Endothelial cell of umbilical vein (primary cell): ENCODE results near the gene HSF2BP. TPM values are rescaled to one million over a fixed set of nuclear protein-coding genes. Genes with fewer than 3 reads are reported as not detected.
"Not testable (repeated sequence)": the region's sequence is repeated elsewhere in the genome, so short reads cannot be mapped to it uniquely, and the experiment has no call there.

ENCODE experiments used
- BruUV-seq: library from RNA; stranded (reverse); fragments of 400-500 nt; replicated peaks from 2 replicates; lab custom pipeline; 2021; lab: Mats Ljungman, UMichigan
- CTCF ChIA-PET: fragments of 300-600, 350-600 bp; sonication (Branson Sonifier 250); formaldehyde crosslinking; loops from one replicate; lab custom pipeline; 2021; ENCODE audit warnings: antibody characterized with exemption, inconsistent platforms; lab: Charles Lee
- POLR2A ChIA-PET: fragments of 300-600, 350-600 bp; sonication (Branson Sonifier 250); formaldehyde crosslinking; loops from one replicate; lab custom pipeline; 2021; ENCODE audit warnings: antibody characterized with exemption, inconsistent platforms; lab: Charles Lee
- DNase-seq: peaks from one replicate; pipeline ENCODE4 v3.0.0-alpha.2; 2011; ENCODE audit warnings: low read depth, low spot score
- FAIRE-seq: peaks from 2 replicates; lab custom pipeline; 2011; peaks lifted over from hg19 to GRCh38; lab: Jason Lieb, UNC
- H2AFZ ChIP-seq: 2 replicates; pipeline ENCODE4 v1.6.0; 2012; ENCODE audit warnings: low read depth, low read length, control low read depth, inconsistent platforms
- H3K27ac ChIP-seq: 2 replicates; pipeline ENCODE4 v1.5.1; 2011; ENCODE audit warnings: low read depth, mild to moderate bottlenecking, control low read depth, low read length, moderate library complexity; ENCODE audit not compliant: insufficient read depth
- H3K27me3 ChIP-seq, 2 experiments: 2 replicates each; pipeline versions ENCODE4 v1.6.0 to v1.6.1; 2011; ENCODE audit warnings: low read length in 2 of 2, mixed read lengths in 1 of 2; ENCODE audit not compliant: control insufficient read depth in 2 of 2, insufficient read depth in 2 of 2
- H3K36me3 ChIP-seq, 2 experiments: 2 replicates in 1 of 2; 3 replicates in 1 of 2; pipeline ENCODE4 v1.5.1; 2011; ENCODE audit warnings: low read length in 2 of 2, mild to moderate bottlenecking in 1 of 2, moderate library complexity in 1 of 2; ENCODE audit not compliant: control insufficient read depth in 2 of 2, insufficient read depth in 2 of 2; ENCODE audit errors: extremely low read depth in 1 of 2
- H3K4me1 ChIP-seq: 3 replicates; pipeline ENCODE4 v1.5.1; 2011; ENCODE audit warnings: mild to moderate bottlenecking, low read length; ENCODE audit not compliant: control insufficient read depth, insufficient read depth; ENCODE audit errors: extremely low read depth
- H3K4me2 ChIP-seq: 2 replicates; pipeline ENCODE4 v1.6.1; 2011; ENCODE audit warnings: low read length, control low read depth, mixed read lengths; ENCODE audit not compliant: insufficient read depth
- H3K4me3 ChIP-seq, 3 experiments: fragments of 200-600 bp in 1 of 3; sonication (generic), shearing (Covaris generic) in 1 of 3; replicated peaks in 1 of 3; 2 replicates each; pipeline ENCODE4 v1.5.1; 2011 to 2016; ENCODE audit warnings: control low read depth in 3 of 3, low read length in 3 of 3, mild to moderate bottlenecking in 2 of 3, inconsistent platforms in 1 of 3, low read depth in 1 of 3, moderate library complexity in 1 of 3; ENCODE audit not compliant: insufficient read depth in 1 of 3
- H3K79me2 ChIP-seq: 2 replicates; pipeline ENCODE4 v1.6.0; 2012; ENCODE audit warnings: low read length, inconsistent platforms; ENCODE audit not compliant: control insufficient read depth, insufficient read depth
- H3K9ac ChIP-seq: replicated peaks from 2 replicates; pipeline ENCODE3; 2011; ENCODE audit warnings: low read length, control low read depth; ENCODE audit not compliant: insufficient read depth; ENCODE audit errors: extremely low read depth
- H3K9me1 ChIP-seq: replicated peaks from 3 replicates; pipeline ENCODE4 v1.6.0; 2011; ENCODE audit warnings: mild to moderate bottlenecking, low read length; ENCODE audit not compliant: control insufficient read depth, insufficient read depth; ENCODE audit errors: extremely low read depth
- H3K9me3 ChIP-seq: replicated peaks from 2 replicates; pipeline ENCODE4 v1.5.1; 2012; ENCODE audit warnings: low read length, inconsistent platforms; ENCODE audit not compliant: control insufficient read depth, insufficient read depth
- H4K20me1 ChIP-seq: replicated peaks from 2 replicates; pipeline ENCODE3; 2011; ENCODE audit warnings: mild to moderate bottlenecking, low read length; ENCODE audit not compliant: control insufficient read depth, insufficient read depth; ENCODE audit errors: extremely low read depth
- dilution Hi-C: fragments of 300-500 bp; cut with MboI; formaldehyde crosslinking; loops from one replicate; pipeline ENCODE4 v1.15.0; 2019; ENCODE audit warnings: low sequenced_read_pairs; ENCODE audit not compliant: extremely low pct_ligation_motif_present
- intact Hi-C: fragments of 100-400 bp; cut with micrococcal nuclease; formaldehyde crosslinking; loops from one replicate; pipeline ENCODE4 v1.10.0; 2022
- polyA plus RNA-seq, 4 experiments: library from polyadenylated mRNA; depleted of rRNA in 3 of 4; stranded (reverse) in 3 of 4; unstranded in 1 of 4; fragments of >200 nt; gene quantifications; 2 replicates each; pipeline versions ENCODE4 v1.2.1 to v1.2.3, GENCODE V29; 2011 to 2012; ENCODE audit warnings: missing spikeins in 1 of 4
- total RNA-seq: library from RNA; stranded (reverse); gene quantifications from 2 replicates; pipeline ENCODE4 v1.2.3, GENCODE V29; 2021

The HSF2BP gene
- total and polyA plus RNA-seq, 2 donors (not counting 3 experiments of a cell fraction or from before 2014, with no cell fraction given), result 0.41 to 0.55 TPM

- DNase-seq, intact Hi-C loops, H4K20me1 ChIP-seq, CTCF ChIA-PET, BruUV-seq, H3K4me1 ChIP-seq, H3K9me1 ChIP-seq, H3K4me3 ChIP-seq, H3K27me3 ChIP-seq, H3K4me2 ChIP-seq, FAIRE-seq, dilution Hi-C loops, H3K9me3 ChIP-seq, H3K27ac ChIP-seq, H3K36me3 ChIP-seq, H2AFZ ChIP-seq, H3K79me2 ChIP-seq, POLR2A ChIA-PET, H3K9ac ChIP-seq: not testable (repeated sequence)
Measured at GRCh38 chr21:43513023-43513422, 146.3 kb downstream of the HSF2BP start.

GRCh38 chr21:43511209-43511608 is 148.1 kb downstream of the HSF2BP start:
- DNase-seq, H3K4me2 ChIP-seq, H3K9me1 ChIP-seq, H3K4me3 ChIP-seq, H3K27me3 ChIP-seq, dilution Hi-C loops, BruUV-seq, intact Hi-C loops, H3K27ac ChIP-seq, H3K36me3 ChIP-seq, H3K9ac ChIP-seq, POLR2A ChIA-PET, H2AFZ ChIP-seq, CTCF ChIA-PET, H3K79me2 ChIP-seq, H3K4me1 ChIP-seq, FAIRE-seq, H3K9me3 ChIP-seq, H4K20me1 ChIP-seq: not testable (repeated sequence)

GRCh38 chr21:43510669-43511068 is 148.6 kb downstream of the HSF2BP start:
- CTCF ChIA-PET, H3K9me1 ChIP-seq, H2AFZ ChIP-seq, dilution Hi-C loops, POLR2A ChIA-PET, DNase-seq, H3K4me1 ChIP-seq, H3K9ac ChIP-seq, H3K27me3 ChIP-seq, H3K27ac ChIP-seq, intact Hi-C loops, H3K4me2 ChIP-seq, H3K36me3 ChIP-seq, H3K4me3 ChIP-seq, H3K9me3 ChIP-seq, H4K20me1 ChIP-seq, H3K79me2 ChIP-seq, BruUV-seq: not testable (repeated sequence)
- peak; percentile 64 for FAIRE-seq

GRCh38 chr21:43503892-43504291 is 155.4 kb downstream of the HSF2BP start:
- H3K27ac ChIP-seq, H3K4me1 ChIP-seq, H3K4me3 ChIP-seq, FAIRE-seq, BruUV-seq, intact Hi-C loops, H3K4me2 ChIP-seq, H3K79me2 ChIP-seq, H3K9me1 ChIP-seq, CTCF ChIA-PET, H4K20me1 ChIP-seq, H2AFZ ChIP-seq, H3K9me3 ChIP-seq, POLR2A ChIA-PET, H3K36me3 ChIP-seq, dilution Hi-C loops, DNase-seq, H3K9ac ChIP-seq, H3K27me3 ChIP-seq: not testable (repeated sequence)
